ENCODE data around the gene NEK11. TPM values are rescaled to one million over a fixed set of nuclear protein-coding genes. Genes with fewer than 3 reads are reported as not detected.
"Not testable (repeated sequence)": the region's sequence is repeated elsewhere in the genome, so short reads cannot be mapped to it uniquely, and the experiment has no call there.

NEK11 gene
- total RNA-seq, 2 experiments from 2014 or later = 1.6 to 4.2 TPM

- Histone ChIP-seq H3K27ac (ENCODE audit: low read depth in 1 of 2, low read length in 2 of 2) (no peak overlapping the region), H3K9me3 (ENCODE audit: control insufficient read depth in 1 of 2, insufficient read depth in 1 of 2, low read length in 2 of 2) (no peaks in the 10 kb centered on the region), H3K27me3 (ENCODE audit: control insufficient read depth in 1 of 2, insufficient read depth in 2 of 2, low read length in 2 of 2) (peaks cover 0 to 3% of the 10 kb centered on the region in 2 experiments), H3K36me3 (ENCODE audit: insufficient read depth, low read length) (peaks cover 2% of the 10 kb centered on the region), H3K4me3 (ENCODE audit: low read length) (no peak overlapping the region), H3K4me1 (ENCODE audit: insufficient read depth, low read length) (peaks cover 7% of the 10 kb centered on the region)
- no peak for ATAC-seq (ENCODE audit: poor library complexity)
- H3K27me3 Mint-ChIP-seq = no peaks in the 10 kb centered on the region
- no peaks in the 10 kb centered on the region for H3K9me3 Mint-ChIP-seq
- no peak for DNase-seq
- H3K36me3 Mint-ChIP-seq (ENCODE audit: low read depth) = no peaks in the 10 kb centered on the region
- POLR2A ChIA-PET = no interaction called here
- no peak overlapping the region for H3K4me3 Mint-ChIP-seq
- CTCF ChIA-PET = no interaction called here
- no peaks in the 10 kb centered on the region for H3K4me1 Mint-ChIP-seq (ENCODE audit: low read depth)
- no peak for TF ChIP-seq CTCF (IDR thresholded peaks at IDR 0.05)
- H3K27ac Mint-ChIP-seq = no peak overlapping the region
- intact Hi-C loops (cut with DNase I, micrococcal nuclease) = no loop called here
Measured at GRCh38 chr3:131371688-131372066, 345.0 kb downstream of the NEK11 start.

DNA sequence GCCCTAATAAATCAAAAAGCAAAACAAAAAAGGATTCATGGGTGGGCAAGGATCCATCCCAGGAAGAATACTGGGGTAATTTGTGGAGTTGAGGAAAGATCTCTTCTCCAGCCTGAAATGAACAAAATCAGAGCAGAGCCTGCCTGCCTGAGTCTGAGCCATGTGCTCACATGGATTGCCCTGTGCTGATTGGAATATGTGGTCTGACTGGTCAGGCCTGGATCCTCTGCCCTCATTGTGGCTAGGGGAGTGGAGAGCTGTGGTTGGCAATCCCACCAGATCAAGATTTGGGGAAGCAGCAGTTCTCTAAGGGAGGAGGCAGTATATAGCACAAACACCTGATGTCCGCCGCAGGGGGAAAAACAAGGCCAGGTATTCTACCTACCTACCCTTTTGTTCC, 348.1 kb downstream of the NEK11 start:
- H3K27me3 ChIP-seq (ENCODE audit: control insufficient read depth in 1 of 2, insufficient read depth in 2 of 2, low read length in 2 of 2) = no peaks in the 10 kb centered on the region
- H3K4me3 Mint-ChIP-seq = no peak overlapping the region
- H3K27ac ChIP-seq (ENCODE audit: low read depth in 1 of 2, low read length in 2 of 2) = no peak overlapping the region
- no peaks in the 10 kb centered on the region for H3K36me3 Mint-ChIP-seq (ENCODE audit: low read depth)
- TF ChIP-seq CTCF (IDR thresholded peaks at IDR 0.05) = no peak
- ChIA-PET POLR2A (no interaction called here), CTCF (no interaction called here)
- H3K27me3 Mint-ChIP-seq = no peaks in the 10 kb centered on the region
- no peak for DNase-seq
- peaks cover 7% of the 10 kb centered on the region for H3K4me1 ChIP-seq (ENCODE audit: insufficient read depth, low read length)
- H3K9me3 Mint-ChIP-seq = no peaks in the 10 kb centered on the region
- H3K4me3 ChIP-seq (ENCODE audit: low read length) = no peak overlapping the region
- no peaks in the 10 kb centered on the region for H3K9me3 ChIP-seq (ENCODE audit: control insufficient read depth in 1 of 2, insufficient read depth in 1 of 2, low read length in 2 of 2)
- H3K36me3 ChIP-seq (ENCODE audit: insufficient read depth, low read length) = peaks cover 2% of the 10 kb centered on the region
- intact Hi-C loops (cut with DNase I, micrococcal nuclease) = no loop called here
- no peaks in the 10 kb centered on the region for H3K4me1 Mint-ChIP-seq (ENCODE audit: low read depth)
- no peak overlapping the region for H3K27ac Mint-ChIP-seq
- no peak for ATAC-seq (ENCODE audit: poor library complexity)

DNA sequence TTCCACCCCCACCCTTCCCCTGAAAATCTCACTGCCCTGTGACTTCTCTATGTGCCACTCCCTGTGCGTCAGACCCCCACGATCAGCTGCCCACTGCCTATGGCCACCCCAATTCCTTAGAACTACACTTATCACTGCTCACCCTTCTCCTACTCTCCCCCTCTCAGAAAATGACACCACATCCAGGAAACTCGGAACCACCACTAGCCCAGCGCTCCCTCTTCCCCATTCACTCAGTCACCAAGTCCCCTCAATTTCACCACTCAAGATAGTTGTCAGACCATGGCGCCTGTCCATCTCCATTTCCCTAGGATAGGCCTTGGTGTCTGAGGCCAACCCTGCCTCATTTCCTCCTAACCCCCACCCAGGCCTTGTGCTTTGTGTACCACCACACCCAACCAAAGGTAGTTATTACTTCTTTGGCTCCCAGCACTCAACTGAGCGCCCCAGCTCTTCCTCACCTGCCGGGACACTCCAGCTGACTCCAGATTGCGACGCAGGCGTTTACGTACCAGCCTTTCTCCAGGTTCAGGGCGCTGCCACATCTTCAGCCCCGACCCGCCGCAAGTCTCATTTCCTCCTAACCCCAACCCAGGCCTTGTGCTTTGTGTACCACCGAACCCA, 354.3 kb downstream of the NEK11 start:
- ATAC-seq (ENCODE audit: poor library complexity); H3K36me3 ChIP-seq (ENCODE audit: insufficient read depth, low read length); H3K9me3 ChIP-seq (ENCODE audit: control insufficient read depth in 1 of 2, insufficient read depth in 1 of 2, low read length in 2 of 2); H3K27me3 Mint-ChIP-seq; H3K9me3 Mint-ChIP-seq; H3K27ac ChIP-seq (ENCODE audit: low read depth in 1 of 2, low read length in 2 of 2); H3K27me3 ChIP-seq (ENCODE audit: control insufficient read depth in 1 of 2, insufficient read depth in 2 of 2, low read length in 2 of 2): not testable (repeated sequence)
- Mint-ChIP-seq H3K27ac (peak overlapping the region; percentile 91), H3K4me1 (ENCODE audit: low read depth) (peaks cover 41% of the 10 kb centered on the region), H3K36me3 (ENCODE audit: low read depth) (peaks cover 13% of the 10 kb centered on the region), H3K4me3 (peak overlapping the region; percentile 98)
- peak in 1 of 14 experiments; percentile 27 for DNase-seq
- intact Hi-C loops (cut with DNase I, micrococcal nuclease) = loop anchor here (5.0 to 10.0 kb wide), 5 partner anchors 124 to 1034 kb away; partner anchors contain the start of genes ASTE1 (in 1 of the 2), ATP2C1 (in 1 of the 2), DNAJC13 (in 1 of the 2) and MRPL3 (in 1 of the 2)
- ChIA-PET CTCF (interaction anchor here (0.6 kb wide), 1 partner anchor 648 kb away, joined by 3 read pairs; no protein-coding TSS in a partner anchor), POLR2A (interaction anchor here (0.7 to 2.6 kb wide), 9 partner anchors 9 to 1036 kb away, joined by 3 to 26 read pairs (median 4); partner anchors contain the start of genes ASTE1, ATP2C1, DNAJC13 and MRPL3)
- H3K4me1 ChIP-seq (ENCODE audit: insufficient read depth, low read length) = peaks cover 29% of the 10 kb centered on the region
- peak overlapping the region; percentile 98 for H3K4me3 ChIP-seq (ENCODE audit: low read length)

Data from CD4-positive, alpha-beta T cell (primary cell).